Measurements from ENCODE around the gene SLFN12L. TPM values are rescaled to one million over a fixed set of nuclear protein-coding genes. Genes with fewer than 3 reads are reported as not detected.

SLFN12L gene
- polyA plus RNA-seq, 1 of the 3 experiments (the other 2 are of a cell fraction): not detected

DNA sequence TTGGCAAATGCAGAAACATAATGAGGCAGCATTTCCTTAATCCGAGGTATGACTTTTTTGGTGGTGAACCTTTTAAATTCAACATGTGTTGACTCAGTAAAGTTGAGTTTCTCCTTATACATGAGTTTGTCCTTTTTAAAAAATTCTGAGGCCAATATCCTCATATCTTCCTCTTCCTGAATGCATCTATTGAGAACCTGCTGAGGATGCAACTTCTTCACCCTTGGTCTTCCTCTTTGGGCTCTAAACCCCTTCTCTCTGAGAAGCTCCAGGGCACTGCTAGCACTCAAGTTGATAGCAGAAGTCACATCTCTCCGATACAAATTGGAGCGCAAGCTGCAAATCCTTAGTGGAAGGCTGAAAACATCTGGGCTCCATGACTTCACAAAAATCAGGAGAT lies 19.9 kb upstream of the SLFN12L start:
- Histone ChIP-seq H3K27ac (ENCODE audit: low read depth in 2 of 2, low read length in 1 of 2) (no peak overlapping the region), H3K9me3 (no peaks in the 10 kb centered on the region), H3K4me1 (ENCODE audit: control insufficient read depth in 1 of 2, insufficient read depth in 2 of 2, low read depth in 1 of 2, low read length in 1 of 2) (no peaks in the 10 kb centered on the region), H3K79me2 (ENCODE audit: insufficient read depth) (no peaks in the 10 kb centered on the region), H2AFZ (ENCODE audit: low read depth) (no peak overlapping the region), H3K4me2 (no peak overlapping the region), H3K27me3 (ENCODE audit: insufficient read depth) (peaks cover 51% of the 10 kb centered on the region), H3K9ac (no peak overlapping the region), H3K36me3 (replicated peaks in 1 of 2; ENCODE audit: control insufficient read depth in 1 of 2, insufficient read depth in 2 of 2, low read length in 1 of 2) (no peaks in the 10 kb centered on the region), H4K20me1 (ENCODE audit: insufficient read depth) (no peaks in the 10 kb centered on the region), H3K4me3 (ENCODE audit: low read depth in 2 of 2, low read length in 1 of 2) (no peak overlapping the region), H3K9me2 (no peaks in the 10 kb centered on the region), H3F3A (replicated peaks; ENCODE audit: insufficient read depth) (no peaks in the 10 kb centered on the region)
- no peak for TF ChIP-seq YY1 (IDR thresholded peaks at IDR 0.05; ENCODE audit: low read depth)
- TF ChIP-seq SMC3 (IDR thresholded peaks at IDR 0.05; ENCODE audit: low read depth, low read length): no peak
- TF ChIP-seq FOSL2 (IDR thresholded peaks at IDR 0.05; ENCODE audit: borderline replicate concordance, low read depth): no peak
- CTCF ChIA-PET: interaction anchor here (2.9 kb wide), 1 partner anchor 190 kb away, joined by 15 read pairs; no protein-coding TSS in a partner anchor
- 39% methylated on average over 3 of the region's 3 CpGs for WGBS (ENCODE audit: low lambda C conversion rate)
- POLR2A ChIA-PET: no interaction called here
- DNase-seq: no peak

DNA sequence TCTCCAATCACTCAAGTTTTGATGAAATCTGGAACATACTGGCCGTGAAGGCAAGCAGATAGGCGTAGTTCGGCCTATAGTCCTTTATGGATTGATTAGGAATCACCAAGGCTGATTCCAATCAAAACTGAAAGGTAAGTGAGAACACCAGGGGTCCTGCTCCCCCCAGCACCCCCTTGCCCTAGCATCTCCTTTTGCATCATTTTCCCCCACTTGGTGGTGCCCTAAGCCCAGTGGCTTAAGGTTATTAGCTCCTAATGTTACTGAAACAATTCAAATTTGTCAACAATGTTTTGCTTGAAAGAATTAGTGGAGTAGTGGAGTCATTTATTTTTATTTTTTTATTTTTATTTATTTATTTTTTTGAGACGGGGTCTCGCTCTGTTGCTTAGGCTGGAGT lies 18.2 kb upstream of the SLFN12L start:
- ChIA-PET CTCF (interaction anchor here (1.0 to 2.9 kb wide), 4 partner anchors 16 to 243 kb away, joined by 3 to 15 read pairs (median 4); no protein-coding TSS in a partner anchor), POLR2A (no interaction called here)
- DNase-seq: peak; percentile 26
- no peaks in the 10 kb centered on the region for H3K9me3 ChIP-seq
- 0 out of 2 replicates have a peak, but pooled peaks cover 1% of the 10 kb centered on the region for H3K9me2 ChIP-seq
- H3K27me3 ChIP-seq (ENCODE audit: insufficient read depth): peaks cover 60% of the 10 kb centered on the region
- H3K4me1 ChIP-seq (ENCODE audit: control insufficient read depth in 1 of 2, insufficient read depth in 2 of 2, low read depth in 1 of 2, low read length in 1 of 2): no peaks in the 10 kb centered on the region
- 32% methylated on average over 5 of the region's 5 CpGs for WGBS (ENCODE audit: low lambda C conversion rate)
- no peaks in the 10 kb centered on the region for H3K79me2 ChIP-seq (ENCODE audit: insufficient read depth)
- H3F3A ChIP-seq (replicated peaks; ENCODE audit: insufficient read depth): no peaks in the 10 kb centered on the region
- no peak overlapping the region for H3K9ac ChIP-seq
- no peak overlapping the region for H2AFZ ChIP-seq (ENCODE audit: low read depth)
- no peaks in the 10 kb centered on the region for H4K20me1 ChIP-seq (ENCODE audit: insufficient read depth)
- no peaks in the 10 kb centered on the region for H3K36me3 ChIP-seq (replicated peaks in 1 of 2; ENCODE audit: control insufficient read depth in 1 of 2, insufficient read depth in 2 of 2, low read length in 1 of 2)
- no peak overlapping the region for H3K4me2 ChIP-seq
- H3K4me3 ChIP-seq (ENCODE audit: low read depth in 2 of 2, low read length in 1 of 2): no peak overlapping the region
- no peak overlapping the region for H3K27ac ChIP-seq (ENCODE audit: low read depth in 2 of 2, low read length in 1 of 2)
- no peak for TF ChIP-seq SIN3A (IDR thresholded peaks at IDR 0.05; ENCODE audit: borderline replicate concordance, low read depth, low read length)
- TF ChIP-seq RAD21 (IDR thresholded peaks at IDR 0.05; ENCODE audit: low read length): peak; percentile 55
- TF ChIP-seq, protein P1, sequence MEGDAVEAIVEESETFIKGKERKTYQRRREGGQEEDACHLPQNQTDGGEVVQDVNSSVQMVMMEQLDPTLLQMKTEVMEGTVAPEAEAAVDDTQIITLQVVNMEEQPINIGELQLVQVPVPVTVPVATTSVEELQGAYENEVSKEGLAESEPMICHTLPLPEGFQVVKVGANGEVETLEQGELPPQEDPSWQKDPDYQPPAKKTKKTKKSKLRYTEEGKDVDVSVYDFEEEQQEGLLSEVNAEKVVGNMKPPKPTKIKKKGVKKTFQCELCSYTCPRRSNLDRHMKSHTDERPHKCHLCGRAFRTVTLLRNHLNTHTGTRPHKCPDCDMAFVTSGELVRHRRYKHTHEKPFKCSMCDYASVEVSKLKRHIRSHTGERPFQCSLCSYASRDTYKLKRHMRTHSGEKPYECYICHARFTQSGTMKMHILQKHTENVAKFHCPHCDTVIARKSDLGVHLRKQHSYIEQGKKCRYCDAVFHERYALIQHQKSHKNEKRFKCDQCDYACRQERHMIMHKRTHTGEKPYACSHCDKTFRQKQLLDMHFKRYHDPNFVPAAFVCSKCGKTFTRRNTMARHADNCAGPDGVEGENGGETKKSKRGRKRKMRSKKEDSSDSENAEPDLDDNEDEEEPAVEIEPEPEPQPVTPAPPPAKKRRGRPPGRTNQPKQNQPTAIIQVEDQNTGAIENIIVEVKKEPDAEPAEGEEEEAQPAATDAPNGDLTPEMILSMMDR (IDR thresholded peaks at IDR 0.05): peak; percentile 41
- no peak for TF ChIP-seq CHD2 (IDR thresholded peaks at IDR 0.05; ENCODE audit: low read length, partially characterized antibody)

DNA sequence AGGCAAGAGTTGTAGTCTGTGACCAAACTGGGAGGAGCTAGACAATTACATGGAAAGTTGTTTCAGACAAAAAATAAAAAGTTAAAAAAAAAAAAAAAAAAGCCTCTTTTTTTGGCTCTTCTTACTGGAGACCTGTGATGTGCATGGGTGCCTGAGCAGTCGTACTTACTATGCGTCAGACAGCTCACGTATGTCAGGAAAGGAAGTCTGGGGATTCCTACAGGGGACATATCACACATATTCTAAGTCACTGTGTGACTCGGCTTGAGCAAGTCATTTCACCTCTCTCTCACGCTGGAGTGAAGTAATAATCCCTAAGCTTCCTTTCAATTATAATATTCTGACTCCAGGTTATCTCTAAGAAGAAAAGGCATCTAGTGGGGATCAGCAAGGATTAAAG lies 17.2 kb upstream of the SLFN12L start:
- H3K4me3 ChIP-seq (ENCODE audit: low read depth in 2 of 2, low read length in 1 of 2): no peak overlapping the region
- H3K4me1 ChIP-seq (ENCODE audit: control insufficient read depth in 1 of 2, insufficient read depth in 2 of 2, low read depth in 1 of 2, low read length in 1 of 2): no peaks in the 10 kb centered on the region
- H3K27ac ChIP-seq (ENCODE audit: low read depth in 2 of 2, low read length in 1 of 2): no peak overlapping the region
- 31% methylated on average over 5 of the region's 5 CpGs for WGBS (ENCODE audit: low lambda C conversion rate)
- CTCF ChIA-PET: interaction anchor here (0.6 to 3.6 kb wide), 3 partner anchors 16 to 193 kb away, joined by 4 to 29 read pairs (median 14); partner anchors contain the start of gene SLFN12L
- no peak overlapping the region for H2AFZ ChIP-seq (ENCODE audit: low read depth)
- POLR2A ChIA-PET: no interaction called here
- H3K36me3 ChIP-seq (replicated peaks in 1 of 2; ENCODE audit: control insufficient read depth in 1 of 2, insufficient read depth in 2 of 2, low read length in 1 of 2): no peaks in the 10 kb centered on the region
- no peak overlapping the region for H3K4me2 ChIP-seq
- DNase-seq: no peak
- no peaks in the 10 kb centered on the region for H3F3A ChIP-seq (replicated peaks; ENCODE audit: insufficient read depth)
- no peaks in the 10 kb centered on the region for H3K9me3 ChIP-seq
- 0 out of 2 replicates have a peak, but pooled peaks cover 3% of the 10 kb centered on the region for H3K9me2 ChIP-seq
- TF ChIP-seq EZH2phosphoT487 (IDR thresholded peaks at IDR 0.05; ENCODE audit: borderline replicate concordance, low read depth) (no peak), RFX5 (IDR thresholded peaks at IDR 0.05; ENCODE audit: low read length) (no peak), NRF1 (IDR thresholded peaks at IDR 0.05; ENCODE audit: low read depth, low read length) (no peak), SIN3A (IDR thresholded peaks at IDR 0.05; ENCODE audit: borderline replicate concordance, low read depth, low read length) (no peak), POLR2AphosphoS5 (IDR thresholded peaks at IDR 0.05; ENCODE audit: low read depth, low read length) (no peak)
- TF ChIP-seq, protein P1 (IDR thresholded peaks at IDR 0.05): no peak
- H4K20me1 ChIP-seq (ENCODE audit: insufficient read depth): no peaks in the 10 kb centered on the region
- H3K9ac ChIP-seq: no peak overlapping the region
- H3K27me3 ChIP-seq (ENCODE audit: insufficient read depth): peaks cover 68% of the 10 kb centered on the region
- H3K79me2 ChIP-seq (ENCODE audit: insufficient read depth): no peaks in the 10 kb centered on the region
